ENCODE data around the gene LBHD2.

DNA sequence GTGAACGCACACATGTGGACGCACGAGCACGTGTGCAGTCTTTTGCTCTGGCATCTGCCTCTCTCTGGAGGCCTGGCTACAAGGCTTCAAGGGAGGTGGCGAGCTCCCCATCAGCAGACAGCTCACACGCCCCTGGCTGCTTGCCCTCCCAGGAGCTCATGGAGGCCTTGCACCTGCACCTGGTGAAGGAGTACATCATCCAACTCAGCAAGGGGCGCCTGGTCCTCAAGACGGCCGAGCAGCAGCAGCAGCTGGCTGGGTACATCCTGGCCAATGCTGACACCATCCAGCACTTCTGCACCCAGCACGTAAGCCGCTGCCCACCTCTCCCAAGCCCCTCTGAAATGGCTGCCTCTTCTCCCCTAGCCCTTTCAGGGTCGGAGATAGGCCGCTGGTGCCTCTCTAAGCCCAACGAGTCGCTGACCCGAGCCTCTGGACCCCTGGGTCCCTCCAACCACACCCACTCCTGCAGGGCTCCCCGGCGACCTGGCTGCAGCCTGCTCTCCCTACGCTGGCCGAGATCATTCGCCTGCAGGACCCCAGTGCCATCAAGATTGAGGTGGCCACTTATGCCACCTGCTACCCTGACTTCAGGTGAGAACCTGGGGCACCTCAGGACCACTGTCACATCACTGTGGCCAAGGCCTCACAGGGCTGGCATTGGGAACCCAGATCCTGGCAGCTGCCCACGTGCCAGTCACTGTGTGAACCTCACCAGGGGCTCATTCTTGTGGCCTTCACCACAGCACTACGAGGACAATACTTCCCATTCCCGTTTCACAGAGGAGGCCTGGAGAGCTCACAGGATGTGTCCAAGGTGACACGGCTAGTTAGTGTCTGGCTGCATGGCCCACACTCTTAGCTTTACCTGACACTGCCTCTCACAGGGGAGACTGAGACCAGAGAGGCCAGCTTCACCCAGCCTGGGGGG, 49.5 kb downstream of the LBHD2 start:
- TF ChIP-seq, protein P1, sequence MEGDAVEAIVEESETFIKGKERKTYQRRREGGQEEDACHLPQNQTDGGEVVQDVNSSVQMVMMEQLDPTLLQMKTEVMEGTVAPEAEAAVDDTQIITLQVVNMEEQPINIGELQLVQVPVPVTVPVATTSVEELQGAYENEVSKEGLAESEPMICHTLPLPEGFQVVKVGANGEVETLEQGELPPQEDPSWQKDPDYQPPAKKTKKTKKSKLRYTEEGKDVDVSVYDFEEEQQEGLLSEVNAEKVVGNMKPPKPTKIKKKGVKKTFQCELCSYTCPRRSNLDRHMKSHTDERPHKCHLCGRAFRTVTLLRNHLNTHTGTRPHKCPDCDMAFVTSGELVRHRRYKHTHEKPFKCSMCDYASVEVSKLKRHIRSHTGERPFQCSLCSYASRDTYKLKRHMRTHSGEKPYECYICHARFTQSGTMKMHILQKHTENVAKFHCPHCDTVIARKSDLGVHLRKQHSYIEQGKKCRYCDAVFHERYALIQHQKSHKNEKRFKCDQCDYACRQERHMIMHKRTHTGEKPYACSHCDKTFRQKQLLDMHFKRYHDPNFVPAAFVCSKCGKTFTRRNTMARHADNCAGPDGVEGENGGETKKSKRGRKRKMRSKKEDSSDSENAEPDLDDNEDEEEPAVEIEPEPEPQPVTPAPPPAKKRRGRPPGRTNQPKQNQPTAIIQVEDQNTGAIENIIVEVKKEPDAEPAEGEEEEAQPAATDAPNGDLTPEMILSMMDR (IDR thresholded peaks at IDR 0.05; ENCODE audit: poor library complexity, severe bottlenecking), result no peak
- no peak for TF ChIP-seq EZH2 (IDR thresholded peaks at IDR 0.05; ENCODE audit: borderline replicate concordance, insufficient read depth, low read length, poor library complexity, severe bottlenecking)

All from neural cell (in vitro differentiated cells).